AG09309 (cell line): ENCODE results near the gene MYO16.
"Not testable (repeated sequence)": the region's sequence is repeated elsewhere in the genome, so short reads cannot be mapped to it uniquely, and the experiment has no call there.

Source experiments
- DNase-seq: peaks from one replicate; pipeline ENCODE4 v3.0.0-alpha.2; 2010; ENCODE audit warnings: low read depth
- H3K4me3 ChIP-seq: 2 replicates; pipeline ENCODE4 v1.5.1; 2011; ENCODE audit warnings: mild to moderate bottlenecking, low read depth, low read length, moderate library complexity; ENCODE audit not compliant: control insufficient read depth
- TF ChIP-seq, protein P1 (sequence below): IDR thresholded peaks from 2 replicates; pipeline ENCODE4 v1.5.1; 2011; ENCODE audit warnings: mild to moderate bottlenecking, low read depth, low read length, inconsistent platforms; ENCODE audit not compliant: insufficient read depth, control insufficient read depth; ENCODE audit errors: missing control alignments

MYO16 gene

DNA sequence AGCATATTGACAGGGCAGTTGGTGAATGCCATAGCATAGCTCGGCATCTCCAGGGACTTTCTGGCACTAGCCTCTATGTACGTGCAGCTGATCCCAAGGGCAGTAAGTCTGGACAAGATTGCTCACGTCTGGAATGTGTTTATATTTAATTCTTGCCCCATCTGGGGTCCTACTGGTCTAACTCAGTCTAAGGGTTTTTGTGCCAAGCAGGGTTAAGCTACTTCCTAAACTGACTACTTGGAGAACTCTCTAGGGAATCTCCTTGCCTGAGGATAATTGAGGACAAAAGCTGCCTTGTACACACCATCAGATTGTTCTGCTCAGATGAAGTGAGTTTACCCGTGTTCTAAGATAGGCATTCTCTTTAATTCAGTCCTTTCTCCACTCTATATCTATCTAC lies 358.1 kb downstream of the MYO16 start:
- no peak overlapping the region for H3K4me3 ChIP-seq
- peak; percentile 10 for DNase-seq
- TF ChIP-seq, protein P1, sequence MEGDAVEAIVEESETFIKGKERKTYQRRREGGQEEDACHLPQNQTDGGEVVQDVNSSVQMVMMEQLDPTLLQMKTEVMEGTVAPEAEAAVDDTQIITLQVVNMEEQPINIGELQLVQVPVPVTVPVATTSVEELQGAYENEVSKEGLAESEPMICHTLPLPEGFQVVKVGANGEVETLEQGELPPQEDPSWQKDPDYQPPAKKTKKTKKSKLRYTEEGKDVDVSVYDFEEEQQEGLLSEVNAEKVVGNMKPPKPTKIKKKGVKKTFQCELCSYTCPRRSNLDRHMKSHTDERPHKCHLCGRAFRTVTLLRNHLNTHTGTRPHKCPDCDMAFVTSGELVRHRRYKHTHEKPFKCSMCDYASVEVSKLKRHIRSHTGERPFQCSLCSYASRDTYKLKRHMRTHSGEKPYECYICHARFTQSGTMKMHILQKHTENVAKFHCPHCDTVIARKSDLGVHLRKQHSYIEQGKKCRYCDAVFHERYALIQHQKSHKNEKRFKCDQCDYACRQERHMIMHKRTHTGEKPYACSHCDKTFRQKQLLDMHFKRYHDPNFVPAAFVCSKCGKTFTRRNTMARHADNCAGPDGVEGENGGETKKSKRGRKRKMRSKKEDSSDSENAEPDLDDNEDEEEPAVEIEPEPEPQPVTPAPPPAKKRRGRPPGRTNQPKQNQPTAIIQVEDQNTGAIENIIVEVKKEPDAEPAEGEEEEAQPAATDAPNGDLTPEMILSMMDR = no peak

DNA sequence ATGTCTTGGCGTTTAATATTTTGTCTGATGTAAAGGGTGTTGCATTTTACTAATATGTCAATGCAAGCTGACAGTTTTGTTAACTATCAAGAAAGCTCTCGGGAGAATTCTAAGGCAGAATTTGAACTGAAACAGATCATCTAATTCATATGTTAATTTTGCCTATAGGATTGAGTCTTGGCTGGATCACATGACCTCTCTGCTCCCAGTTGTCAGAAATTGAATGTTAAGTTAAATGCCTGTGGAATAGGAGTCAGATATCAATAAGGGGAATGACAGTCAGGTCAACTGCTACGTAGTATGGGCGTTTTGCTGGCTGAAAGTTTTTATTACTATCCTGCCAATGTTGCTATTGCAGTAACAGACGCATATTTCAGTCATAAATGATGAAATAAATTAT lies 358.5 kb downstream of the MYO16 start:
- no peak overlapping the region for H3K4me3 ChIP-seq
- no peak for DNase-seq
- TF ChIP-seq, protein P1 = no peak

DNA sequence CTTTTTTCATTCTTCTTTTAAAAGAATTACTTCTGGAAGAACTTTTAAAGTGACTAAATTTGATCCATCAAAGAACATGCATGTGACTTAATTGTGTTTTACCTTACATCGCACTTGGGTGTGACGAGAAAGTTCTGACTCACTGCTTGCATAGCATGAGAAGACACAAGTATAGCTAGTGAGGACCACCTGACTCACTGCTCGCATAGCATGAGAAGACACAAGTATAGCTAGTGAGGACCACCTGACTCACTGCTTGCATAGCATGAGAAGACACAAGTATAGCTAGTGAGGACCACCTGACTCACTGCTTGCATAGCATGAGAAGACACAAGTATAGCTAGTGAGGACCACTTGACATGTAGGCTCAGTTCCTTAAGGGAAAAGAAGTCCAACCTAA lies 362.0 kb downstream of the MYO16 start:
- not testable (repeated sequence) for H3K4me3 ChIP-seq, DNase-seq

DNA sequence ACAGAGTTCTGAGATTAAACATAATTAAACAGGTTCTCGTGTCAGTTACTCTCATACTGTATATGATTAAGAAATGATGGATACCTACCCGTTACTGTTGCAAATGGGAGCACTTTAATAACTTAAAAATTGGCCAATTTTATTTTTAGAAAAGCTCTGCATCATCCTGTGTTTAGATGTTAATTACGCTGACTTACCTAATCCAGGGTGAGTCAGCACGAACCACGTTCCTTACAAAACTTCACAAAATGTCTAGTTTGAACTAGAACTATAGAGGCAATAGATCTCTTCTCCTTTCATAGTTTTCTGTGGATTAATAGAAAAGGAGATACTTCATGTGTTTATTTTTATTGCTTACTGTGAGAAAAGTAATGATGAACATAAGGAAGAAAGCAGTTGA lies 363.9 kb downstream of the MYO16 start:
- DNase-seq = peak; percentile 4
- TF ChIP-seq, protein P1 = no peak
- no peak overlapping the region for H3K4me3 ChIP-seq

DNA sequence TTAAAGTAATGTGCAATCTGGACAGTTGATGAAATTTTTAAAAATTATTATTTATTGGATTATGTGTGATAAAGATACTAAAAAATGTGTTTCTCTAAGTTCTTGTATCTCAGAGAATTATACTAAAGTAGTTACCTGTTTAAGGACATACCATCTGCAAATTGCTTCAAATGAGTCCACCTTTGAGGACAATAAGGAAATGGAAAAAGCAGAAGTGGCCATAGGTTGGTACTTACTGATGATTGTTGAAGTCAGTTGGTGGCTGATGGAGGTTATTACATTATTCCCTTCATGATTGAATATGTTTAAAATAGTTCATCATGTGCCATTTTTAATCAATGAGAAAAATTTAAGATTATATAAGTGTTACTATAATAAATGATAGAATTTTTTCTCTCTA lies 367.0 kb downstream of the MYO16 start:
- TF ChIP-seq, protein P1 = no peak
- no peak for DNase-seq
- H3K4me3 ChIP-seq = no peak overlapping the region

DNA sequence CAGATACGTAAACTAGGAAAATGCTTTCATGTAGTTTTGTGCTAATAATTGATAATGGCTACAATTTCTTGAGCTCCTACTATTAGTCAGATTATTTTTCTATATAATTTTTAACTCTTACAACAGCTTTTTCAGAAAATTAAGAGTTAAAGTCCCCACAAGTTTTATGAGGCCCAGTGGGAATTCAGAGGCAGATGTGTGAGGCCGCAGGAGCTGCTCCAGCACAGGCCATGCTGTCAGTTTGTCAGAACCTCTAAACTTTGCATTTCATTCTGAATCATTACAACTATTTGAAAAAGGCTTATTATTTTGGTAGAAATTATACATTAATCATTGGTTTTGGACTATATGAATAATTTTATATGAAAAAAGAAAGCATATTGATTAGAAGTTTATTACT lies 370.8 kb downstream of the MYO16 start:
- no peak for DNase-seq
- TF ChIP-seq, protein P1 = no peak
- H3K4me3 ChIP-seq = no peak overlapping the region

DNA sequence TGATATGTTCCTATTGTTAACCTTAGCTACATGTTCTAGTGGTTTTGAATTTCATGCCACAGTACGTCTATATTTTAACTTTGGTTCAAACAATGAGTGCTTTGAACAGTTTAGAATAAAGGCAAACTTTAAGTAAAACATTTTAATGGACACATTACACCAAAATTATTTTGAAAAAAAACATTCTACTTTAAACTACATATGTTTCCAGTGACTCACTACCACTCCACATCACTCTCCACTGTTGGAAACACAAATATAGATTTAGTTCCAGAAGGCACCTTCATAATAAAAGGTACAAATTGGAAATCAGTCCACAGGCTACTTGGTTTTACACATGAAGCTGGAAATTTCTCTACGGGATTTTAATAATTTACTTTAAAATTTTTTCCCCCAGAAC lies 373.5 kb downstream of the MYO16 start:
- TF ChIP-seq, protein P1 = no peak
- H3K4me3 ChIP-seq = no peak overlapping the region
- no peak for DNase-seq
